Hematopoietic multipotent progenitor cell treated with erythropoietin and hydrocortisone succinate and interleukin-3 and kit ligand, for 17 days (in vitro differentiated cells): ENCODE data around the gene MARCHF9.

Source experiments
- DNase-seq: peaks from one replicate; pipeline ENCODE4 v3.0.0-alpha.2; 2015; ENCODE audit warnings: low spot score

Gene MARCHF9

DNA sequence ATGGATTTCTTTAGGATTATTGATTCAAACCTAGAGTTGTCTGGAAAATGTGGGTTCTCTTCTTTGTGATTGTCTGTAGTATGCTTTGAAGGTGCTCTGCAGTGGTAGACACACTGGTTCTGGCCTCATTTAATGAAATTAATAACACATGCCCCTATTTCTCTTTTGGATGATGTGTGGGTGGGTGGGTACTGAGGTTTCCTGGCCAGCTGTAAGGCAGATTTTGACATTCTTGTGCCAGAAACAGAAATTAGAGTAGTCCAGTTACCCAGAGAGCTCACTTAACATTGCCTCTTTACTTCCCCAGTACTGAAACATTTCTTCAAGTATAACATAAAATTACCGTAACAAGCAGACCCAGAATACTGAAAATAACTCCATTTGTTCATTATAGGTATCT lies 42.1 kb downstream of the MARCHF9 start:
- no peak for DNase-seq

DNA sequence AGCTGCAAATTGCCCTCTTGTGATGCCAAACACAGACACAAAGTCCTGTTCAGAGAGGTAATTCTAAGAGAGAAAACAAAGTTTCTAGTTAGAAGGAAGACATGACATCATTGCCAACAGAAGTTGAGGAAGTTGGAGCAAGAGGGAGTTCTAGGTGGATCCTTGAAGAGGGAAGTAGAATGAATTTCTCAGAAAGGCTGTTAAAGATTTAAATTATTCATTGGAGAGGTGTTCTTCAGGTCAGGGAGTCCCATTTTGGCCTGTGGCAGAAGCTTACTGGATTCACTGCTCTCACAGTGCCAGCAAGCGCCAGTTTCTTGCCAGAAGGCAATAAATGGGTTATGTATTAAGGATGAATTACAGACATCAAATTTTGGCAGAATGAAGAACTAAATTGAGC lies 43.0 kb downstream of the MARCHF9 start:
- no peak for DNase-seq

DNA sequence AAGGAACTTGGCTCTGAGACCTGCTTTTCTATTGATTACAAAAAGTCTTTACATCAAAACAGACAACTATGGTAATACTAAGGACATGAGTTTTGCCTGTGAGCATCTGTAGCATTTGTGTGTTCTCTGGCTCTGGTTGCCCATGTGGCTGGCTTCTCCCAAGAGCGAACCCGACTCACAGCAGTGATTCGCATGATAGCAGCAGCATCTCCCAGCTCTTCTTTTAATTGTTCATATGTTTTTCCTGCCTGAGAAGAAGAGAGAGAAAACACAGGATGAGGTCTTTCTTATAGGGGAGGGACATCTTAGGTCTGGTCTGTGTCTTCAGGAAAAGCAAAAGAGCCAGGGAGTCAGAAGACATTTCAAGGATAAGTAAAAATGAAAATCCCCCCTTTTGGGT lies 46.1 kb downstream of the MARCHF9 start:
- DNase-seq = no peak

DNA sequence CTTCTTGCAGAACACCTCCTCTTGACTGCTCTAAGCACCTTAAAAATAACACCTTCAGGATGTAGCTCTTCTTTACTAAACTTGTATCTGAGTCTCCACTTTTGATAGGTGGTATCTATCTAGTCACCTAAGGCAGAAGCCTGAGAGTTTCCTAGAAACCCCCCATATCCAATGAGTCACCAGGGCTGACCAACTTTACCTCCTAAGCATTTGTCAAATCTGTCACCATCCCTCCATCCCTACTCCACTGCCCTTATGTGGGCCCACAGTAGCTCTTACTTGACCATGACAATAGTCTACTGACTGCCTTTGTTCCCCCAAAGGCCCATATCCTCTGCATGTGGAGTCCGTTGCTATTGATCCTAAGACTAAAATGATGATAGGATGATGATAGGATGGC lies 47.7 kb downstream of the MARCHF9 start:
- no peak for DNase-seq

DNA sequence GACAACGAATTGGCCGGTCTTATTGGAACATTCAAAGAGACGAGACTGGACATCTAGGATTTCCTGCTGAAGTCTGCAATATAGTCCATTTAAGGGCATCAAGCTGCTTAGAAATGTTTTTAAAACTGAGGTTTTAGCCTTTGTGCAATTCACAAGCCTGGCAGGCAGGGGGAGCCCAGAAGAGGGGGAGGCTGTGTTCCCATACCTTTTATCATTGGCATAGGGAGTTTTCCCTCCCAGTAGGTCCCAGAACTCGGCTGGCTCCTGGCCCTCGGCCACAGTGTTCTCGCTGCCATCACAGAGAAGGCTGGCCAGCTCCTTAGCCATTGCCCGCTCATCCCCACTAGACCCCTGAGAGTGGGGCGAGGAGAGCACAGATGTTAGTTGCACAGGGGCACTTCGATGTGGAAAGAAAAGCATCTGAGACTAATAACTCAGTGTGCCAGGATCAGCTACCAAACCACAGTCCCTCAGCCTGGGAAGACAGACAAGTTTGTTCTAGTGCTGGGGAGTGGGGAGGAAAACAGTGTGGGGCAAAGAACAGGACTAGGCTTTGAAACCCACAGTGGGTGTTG lies 48.5 kb downstream of the MARCHF9 start:
- DNase-seq = no peak

DNA sequence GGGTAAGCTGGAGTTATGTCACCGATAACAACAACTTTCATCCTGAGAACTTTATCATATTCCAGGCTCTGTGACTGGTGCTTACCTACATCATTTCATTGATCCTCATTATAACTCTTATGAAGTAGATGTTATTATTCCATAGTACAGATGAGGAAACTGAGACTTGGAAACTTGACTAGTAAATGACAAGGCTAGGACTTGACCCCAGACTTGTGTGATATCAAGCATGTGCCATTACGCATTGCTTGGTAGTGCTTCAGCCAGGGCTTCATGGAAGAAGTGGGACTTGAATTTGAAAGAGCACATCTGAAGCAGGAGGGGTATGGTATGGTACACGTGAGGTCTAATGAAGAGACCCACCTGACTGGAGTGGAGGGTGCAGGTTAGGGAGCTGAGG lies 51.8 kb downstream of the MARCHF9 start:
- no peak for DNase-seq

DNA sequence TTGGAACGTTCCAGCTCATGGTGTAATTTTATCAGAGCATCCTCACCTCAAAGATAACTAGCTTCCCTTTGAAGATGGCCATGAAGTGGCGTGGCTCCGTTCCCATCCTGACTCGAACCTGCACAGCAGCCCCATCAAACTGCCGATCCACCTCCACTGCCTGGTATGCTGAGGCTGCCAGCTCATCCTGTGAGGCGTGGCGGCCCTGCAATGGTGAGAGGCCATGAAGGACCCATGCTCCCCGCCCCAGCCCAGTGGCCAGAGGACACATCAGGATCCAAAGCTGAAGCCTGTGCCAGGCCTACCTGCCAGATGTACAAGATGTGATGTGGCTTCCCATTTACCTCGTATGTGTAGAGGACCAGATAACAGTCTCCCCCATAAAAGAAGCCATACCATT lies 52.4 kb downstream of the MARCHF9 start:
- DNase-seq = no peak

DNA sequence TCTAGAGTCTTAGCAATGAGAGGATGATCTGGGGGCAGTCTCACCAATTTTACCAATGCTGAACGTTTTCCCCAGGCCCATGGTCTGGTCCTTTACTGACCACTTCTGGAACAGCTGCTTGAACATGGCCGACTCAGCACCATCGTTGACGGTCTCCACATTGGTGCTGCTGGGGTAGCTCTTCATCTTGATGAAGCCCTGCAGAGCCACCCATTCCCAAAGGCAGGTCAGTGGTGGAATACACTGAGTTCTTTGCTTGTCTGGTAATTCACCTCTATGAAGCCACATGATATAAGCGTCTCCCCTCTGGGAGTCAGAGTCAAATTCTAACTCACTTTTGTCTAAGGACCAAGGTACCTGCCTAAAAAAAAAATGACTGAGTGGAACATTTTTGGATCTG lies 53.4 kb downstream of the MARCHF9 start:
- no peak for DNase-seq

DNA sequence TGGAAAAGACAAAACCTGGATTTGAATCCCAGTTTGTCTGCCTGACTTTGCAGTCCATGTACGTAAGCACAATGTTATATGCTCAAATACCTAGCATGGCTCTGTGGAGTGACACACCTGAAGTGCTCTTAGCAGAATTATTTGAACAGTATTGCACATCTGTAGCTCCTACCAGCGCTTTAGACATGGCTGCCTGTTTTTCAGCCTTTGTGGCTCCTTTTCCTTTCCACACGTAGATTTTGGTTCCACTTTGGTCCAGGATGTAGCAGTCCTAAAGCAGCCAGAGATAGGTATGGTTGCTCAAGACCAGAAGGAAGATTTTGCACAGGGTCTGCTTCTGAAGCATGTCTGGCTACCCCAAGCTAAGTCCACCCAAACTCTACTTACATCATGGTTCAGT lies 54.5 kb downstream of the MARCHF9 start:
- DNase-seq = no peak
